Activated CD8-positive, alpha-beta memory T cell treated with anti-CD3 and anti-CD28 coated beads, Interleukin-2, amount 50 U/mL, for 1 hour (primary cell): Measurements from ENCODE around the gene UBE2U.

ENCODE experiments used
- DNase-seq: peaks from one replicate; pipeline ENCODE4 v3.0.0-alpha.2; 2020; ENCODE audit errors: extremely low read depth

Gene UBE2U

DNA sequence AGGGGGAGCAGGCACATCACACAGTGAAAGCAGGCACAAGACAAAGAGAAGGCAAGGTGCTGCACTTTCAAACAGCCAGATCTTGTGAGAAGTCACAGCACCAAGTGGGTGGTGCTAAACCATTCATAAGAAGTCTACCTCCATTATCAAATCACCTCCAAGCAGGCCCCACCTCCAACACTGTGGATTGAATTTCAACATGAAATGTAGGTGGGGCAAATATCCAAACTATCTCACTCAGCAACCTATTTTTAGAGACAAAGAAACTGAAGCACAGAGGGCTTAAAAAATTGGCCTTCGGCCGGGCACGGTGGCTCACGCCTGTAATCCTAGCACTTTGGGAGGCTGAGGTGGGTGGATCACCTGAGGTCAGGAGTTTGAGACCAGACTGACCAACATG, 90.4 kb downstream of the UBE2U start:
- DNase-seq, result no peak

DNA sequence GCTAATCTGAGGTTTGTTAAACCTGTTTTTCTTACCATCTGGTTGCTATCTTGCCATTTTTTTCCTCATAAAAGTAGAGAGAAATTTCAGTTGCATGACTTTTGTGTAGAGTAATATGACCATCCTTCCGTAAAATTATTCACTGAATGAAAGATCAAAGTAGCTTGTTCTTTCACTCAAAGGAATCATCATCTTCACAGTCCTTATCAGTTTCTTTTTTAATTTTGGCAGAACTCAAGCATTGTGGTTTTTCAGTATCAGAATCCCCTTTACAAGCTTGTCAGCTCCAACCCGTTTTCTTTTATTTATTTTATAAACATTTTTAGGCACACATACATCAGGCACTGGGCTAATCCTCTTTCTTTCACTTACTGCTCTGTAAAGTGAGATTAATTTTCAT, 91.7 kb downstream of the UBE2U start:
- no peak for DNase-seq

DNA sequence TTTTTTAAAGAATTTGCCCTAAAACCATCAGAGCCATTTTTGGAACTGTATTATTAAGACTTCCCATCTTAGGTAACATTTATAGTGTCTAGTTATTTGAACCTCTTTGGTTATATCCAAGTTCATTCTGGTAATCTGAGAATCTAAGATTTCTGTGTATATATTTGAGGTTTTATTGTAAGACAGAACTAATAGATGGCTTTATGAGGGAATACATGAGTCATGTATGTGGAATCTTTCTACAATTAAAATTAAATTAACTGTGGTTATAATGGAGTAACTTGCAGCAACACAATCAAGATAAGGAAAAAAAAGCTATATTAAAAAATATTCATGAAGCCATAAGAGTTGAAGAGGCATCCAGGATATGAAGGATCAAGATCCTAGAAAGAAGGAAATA, 92.1 kb downstream of the UBE2U start:
- DNase-seq, result no peak

DNA sequence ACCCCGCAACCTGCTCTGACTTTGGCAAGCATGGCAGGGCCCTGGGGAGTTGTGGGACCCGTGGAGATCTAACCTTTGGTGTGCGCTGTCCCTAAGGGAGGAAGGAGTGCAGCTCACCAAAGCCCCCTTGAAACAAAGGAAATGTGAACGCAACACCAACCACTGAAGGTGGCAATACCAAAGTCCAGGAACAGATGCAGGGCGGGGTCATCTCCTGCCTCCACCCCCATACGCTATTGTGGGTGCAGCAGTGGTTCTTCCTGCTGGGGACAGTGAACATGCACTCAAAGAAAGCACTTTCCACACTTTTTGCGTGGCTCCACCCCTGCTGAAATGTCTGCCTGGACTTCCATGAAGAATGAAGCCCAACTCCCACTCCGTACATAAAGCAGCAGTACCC, 93.0 kb downstream of the UBE2U start:
- no peak for DNase-seq

DNA sequence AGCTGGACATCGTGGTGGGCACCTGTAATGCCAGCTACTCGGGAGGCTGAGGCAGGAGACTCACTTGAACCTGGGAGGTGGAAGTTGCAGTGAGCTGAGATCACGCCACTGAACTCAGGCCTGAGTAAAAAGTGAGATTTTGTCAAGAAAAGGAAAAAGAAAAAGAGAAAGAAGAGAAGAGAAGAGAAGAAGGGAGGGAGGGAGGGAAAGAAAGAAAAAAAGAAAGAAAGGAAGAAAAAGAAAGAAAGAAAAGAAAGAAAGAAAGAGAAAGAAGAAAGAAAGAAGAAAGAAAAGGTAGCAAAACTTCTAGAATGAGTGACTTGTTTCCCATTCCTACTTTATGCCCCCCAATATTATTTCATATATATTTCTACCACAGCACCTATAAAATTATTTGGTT, 98.8 kb downstream of the UBE2U start:
- no peak for DNase-seq

DNA sequence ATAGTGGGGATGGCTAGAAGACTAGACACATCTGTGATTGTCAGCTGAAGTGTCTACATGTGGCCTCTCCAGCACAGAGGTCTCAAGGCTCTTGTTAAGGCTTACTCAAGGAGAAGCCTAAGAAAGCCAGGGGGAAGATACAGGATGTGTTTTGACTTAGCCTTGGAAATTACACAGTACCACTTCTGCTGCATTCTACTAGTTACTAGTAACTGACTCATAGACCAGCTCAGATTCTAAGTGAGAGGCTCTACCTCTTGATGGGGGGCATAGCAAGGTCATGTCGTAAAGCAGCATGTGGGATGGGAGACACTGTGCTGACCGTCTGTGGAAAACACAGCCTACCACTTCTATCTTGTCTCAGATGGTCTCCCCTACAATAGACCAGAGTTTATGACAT, 99.5 kb downstream of the UBE2U start:
- no peak for DNase-seq

DNA sequence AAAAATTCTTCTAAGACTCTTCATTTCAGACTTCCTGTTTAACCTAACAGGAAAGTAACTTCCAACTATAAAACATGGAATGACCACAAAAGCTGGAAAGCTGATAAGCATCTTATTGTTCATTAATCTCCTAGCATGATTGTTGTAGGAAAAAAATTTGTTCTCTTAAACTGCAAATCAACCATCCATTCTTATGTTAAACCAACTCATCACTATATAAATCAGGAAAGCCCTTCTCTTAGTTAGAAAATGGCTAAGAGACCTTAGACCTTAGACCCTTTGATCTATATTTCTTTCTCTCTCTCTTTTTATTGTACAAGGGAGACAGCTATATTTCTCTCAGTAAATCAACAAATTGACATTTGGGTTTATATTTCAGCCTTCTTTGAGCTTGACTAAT, 101.4 kb downstream of the UBE2U start:
- no peak for DNase-seq

DNA sequence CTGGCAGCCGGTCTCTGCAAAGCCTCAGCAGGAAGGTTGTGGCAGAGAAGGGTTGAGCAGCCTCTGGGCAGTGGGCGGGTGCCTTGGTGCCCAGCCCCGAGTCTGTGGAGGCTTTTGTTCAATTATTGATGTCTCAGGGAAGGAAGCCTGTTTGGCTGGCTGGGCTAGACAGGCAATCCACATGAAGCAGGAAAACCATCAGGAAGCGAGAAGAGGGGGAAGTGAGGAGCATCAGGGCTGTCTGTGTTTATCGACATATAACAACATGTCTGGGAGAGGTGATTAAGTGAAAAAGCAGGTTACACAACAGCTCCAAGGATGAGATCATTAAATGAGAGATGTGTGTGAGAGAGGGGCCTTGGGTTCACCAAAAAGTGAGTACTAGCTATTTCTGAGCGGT, 105.4 kb downstream of the UBE2U start:
- no peak for DNase-seq

DNA sequence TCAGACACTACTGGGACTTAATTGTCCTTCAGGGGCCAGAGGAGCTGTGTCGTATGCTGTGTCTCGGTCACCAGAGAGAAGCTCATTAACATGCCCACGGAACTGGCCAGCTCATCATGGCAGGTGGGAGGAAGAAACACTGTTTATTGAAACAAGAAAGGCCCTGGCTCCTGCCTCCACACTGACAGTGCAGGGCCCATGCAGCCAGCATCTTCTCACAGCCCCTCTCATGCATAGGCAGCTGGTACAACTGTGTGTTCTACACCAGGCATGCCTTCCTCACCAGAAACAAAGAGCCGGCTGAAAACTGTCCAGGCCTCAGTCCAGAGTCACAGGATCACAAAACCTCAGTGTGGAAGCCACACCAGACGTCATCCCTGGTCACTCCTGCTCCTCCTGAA, 106.0 kb downstream of the UBE2U start:
- DNase-seq, result no peak

DNA sequence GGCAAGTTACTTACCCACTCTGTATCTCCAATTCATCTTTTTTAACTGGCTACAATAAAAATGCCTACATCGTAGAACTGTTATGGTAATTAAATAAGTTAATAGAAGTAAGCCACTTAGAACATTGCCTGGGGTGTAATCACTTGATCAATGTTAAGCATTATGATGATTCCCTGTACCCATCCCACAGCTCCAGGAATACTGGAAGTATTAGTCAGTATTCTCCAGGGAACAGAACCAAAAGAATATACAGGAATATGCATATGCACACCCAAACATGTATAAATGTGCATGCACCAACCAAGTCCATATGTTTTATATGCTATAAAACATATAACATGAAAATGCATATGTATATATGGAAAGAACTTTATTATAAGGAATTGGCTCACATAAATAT, 107.3 kb downstream of the UBE2U start:
- DNase-seq, result no peak

DNA sequence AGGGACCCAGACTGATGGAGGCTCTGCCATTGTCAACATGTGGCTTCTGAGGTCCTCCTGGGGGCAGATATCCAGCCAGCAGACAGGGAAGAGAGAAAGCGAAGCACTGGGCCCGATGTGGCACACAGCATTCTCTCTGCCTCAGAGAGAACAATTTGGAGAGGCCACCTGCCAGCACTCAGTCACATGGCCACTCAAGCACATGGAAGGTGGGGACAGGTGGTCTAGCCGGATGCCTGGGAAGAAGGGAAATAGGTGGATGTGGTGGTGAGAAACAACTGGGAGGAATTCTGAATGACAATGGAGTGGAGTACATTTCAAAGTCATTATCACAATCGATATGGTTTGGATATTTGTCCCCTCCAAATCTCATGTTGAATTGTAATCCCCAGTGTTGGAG, 109.0 kb downstream of the UBE2U start:
- DNase-seq, result no peak

DNA sequence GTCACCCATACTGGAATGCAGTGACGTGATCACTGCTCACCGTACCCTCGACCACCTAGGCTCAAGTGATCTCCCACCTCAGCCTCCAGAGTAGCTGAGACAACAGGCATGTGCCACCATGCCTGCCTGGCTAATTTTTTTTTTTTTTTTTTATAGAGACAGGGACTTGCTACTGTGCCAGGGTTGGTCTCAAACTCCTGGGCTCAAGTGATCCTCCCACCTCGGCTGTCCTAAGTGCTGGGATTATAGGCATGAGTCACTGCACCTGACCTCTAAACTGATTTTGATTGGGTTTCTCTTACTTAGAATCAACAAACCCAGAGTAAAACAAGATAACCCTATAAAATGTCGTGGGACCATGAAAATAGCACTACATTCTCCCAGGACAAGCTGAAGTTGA, 112.0 kb downstream of the UBE2U start:
- DNase-seq, result no peak
